Prostate gland (tissue), 2 donors: ENCODE results near the gene TMEM165. TPM values are rescaled to one million over a fixed set of nuclear protein-coding genes. Genes with fewer than 3 reads are reported as not detected.
"Not testable (repeated sequence)": the region's sequence is repeated elsewhere in the genome, so short reads cannot be mapped to it uniquely, and the experiment has no call there.

Experiments
- DNase-seq: peaks from one replicate; pipeline ENCODE4 v3.0.0-alpha.2; 2019; ENCODE audit warnings: low spot score
- H3K27ac ChIP-seq, 2 donors: fragments of 200-600 bp; sonication (generic); 2 replicates each; pipeline ENCODE4 v1.5.1; 2017 to 2019
- H3K27me3 ChIP-seq: fragments of 200-600 bp; sonication (generic); replicated peaks from 2 replicates; pipeline ENCODE4 v1.5.1; 2019; ENCODE audit not compliant: insufficient read depth
- H3K36me3 ChIP-seq, 2 donors: fragments of 200-600 bp; sonication (generic); 1 replicate in 1 of 2; 2 replicates in 1 of 2; pipeline versions ENCODE4 v1.5.1 to v1.8.1; 2017 to 2019
- H3K4me1 ChIP-seq: fragments of 200-600 bp; sonication (generic); replicated peaks from 2 replicates; pipeline ENCODE4 v1.5.1; 2019
- H3K4me3 ChIP-seq, 2 donors: fragments of 200-600 bp; sonication (generic); 2 replicates each; pipeline ENCODE4 v1.5.1; 2017 to 2019
- H3K9me3 ChIP-seq: fragments of 200-600 bp; sonication (generic); 2 replicates; pipeline ENCODE4 v1.5.1; 2017
- POLR2A ChIP-seq: fragments of 450-650 bp; IDR thresholded peaks from one replicate; pipeline ENCODE4 v1.6.1; 2016; ENCODE audit warnings: antibody characterized with exemption, mild to moderate bottlenecking
- POLR2AphosphoS5 ChIP-seq: sonication (generic); formaldehyde crosslinking; IDR thresholded peaks from one replicate; pipeline ENCODE4 v1.6.1; 2017; ENCODE audit warnings: antibody characterized with exemption
- WGBS: methylation state at CpG from one replicate; pipeline ENCODE4 v1.1.5; 2018; 5-methylcytosine and 5-hydroxymethylcytosine counted together
- intact Hi-C: fragments of 100-400 bp; cut with DNase I; formaldehyde crosslinking; loops from one replicate; pipeline ENCODE4 v1.14.2; 2022
- total RNA-seq, 2 donors: library from RNA; depleted of rRNA; stranded (reverse); fragments of >200 nt; gene quantifications; one replicate each; pipeline ENCODE4 v1.1.0, GENCODE V29; 2016
- TF ChIP-seq, protein P1 (sequence below), 4 experiments: fragments of 200-600 bp in 2 of 4; fragments of 450-650 bp in 2 of 4; sonication (generic) in 2 of 4; IDR thresholded peaks; 1 replicate in 3 of 4; 2 replicates in 1 of 4; pipeline ENCODE4 v1.5.1; 2016 to 2019; ENCODE audit warnings: antibody characterized with exemption in 4 of 4, mild to moderate bottlenecking in 2 of 4, moderate library complexity in 2 of 4

TMEM165 gene
- total RNA-seq, 2 donors from 2014 or later: 117 to 183 TPM

DNA sequence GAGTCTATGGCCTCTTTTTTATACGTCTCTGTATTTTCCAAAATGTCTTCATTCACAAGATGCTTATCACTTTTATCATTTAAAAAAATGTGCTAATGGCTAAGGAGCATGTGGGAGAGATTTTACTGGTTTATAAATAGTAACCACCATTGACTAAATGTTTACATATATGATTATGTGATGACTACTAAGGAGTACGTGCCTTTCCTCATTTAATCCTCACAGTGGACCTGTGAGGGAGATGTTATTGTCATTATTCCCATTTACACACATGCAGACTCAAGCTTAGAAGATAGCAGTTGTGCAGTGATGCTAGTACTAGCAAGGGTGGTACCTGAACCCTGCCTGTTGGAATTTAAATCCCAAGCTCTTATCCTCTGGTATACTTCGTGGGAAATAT, 47.3 kb upstream of the TMEM165 start:
- no peak for DNase-seq
- Histone ChIP-seq H3K27ac (no peak overlapping the region), H3K9me3 (no peaks in the 10 kb centered on the region), H3K27me3 (no peaks in the 10 kb centered on the region), H3K4me3 (no peak overlapping the region), H3K36me3 (no peaks in the 10 kb centered on the region), H3K4me1 (peaks cover 5% of the 10 kb centered on the region)
- TF ChIP-seq, protein P1, sequence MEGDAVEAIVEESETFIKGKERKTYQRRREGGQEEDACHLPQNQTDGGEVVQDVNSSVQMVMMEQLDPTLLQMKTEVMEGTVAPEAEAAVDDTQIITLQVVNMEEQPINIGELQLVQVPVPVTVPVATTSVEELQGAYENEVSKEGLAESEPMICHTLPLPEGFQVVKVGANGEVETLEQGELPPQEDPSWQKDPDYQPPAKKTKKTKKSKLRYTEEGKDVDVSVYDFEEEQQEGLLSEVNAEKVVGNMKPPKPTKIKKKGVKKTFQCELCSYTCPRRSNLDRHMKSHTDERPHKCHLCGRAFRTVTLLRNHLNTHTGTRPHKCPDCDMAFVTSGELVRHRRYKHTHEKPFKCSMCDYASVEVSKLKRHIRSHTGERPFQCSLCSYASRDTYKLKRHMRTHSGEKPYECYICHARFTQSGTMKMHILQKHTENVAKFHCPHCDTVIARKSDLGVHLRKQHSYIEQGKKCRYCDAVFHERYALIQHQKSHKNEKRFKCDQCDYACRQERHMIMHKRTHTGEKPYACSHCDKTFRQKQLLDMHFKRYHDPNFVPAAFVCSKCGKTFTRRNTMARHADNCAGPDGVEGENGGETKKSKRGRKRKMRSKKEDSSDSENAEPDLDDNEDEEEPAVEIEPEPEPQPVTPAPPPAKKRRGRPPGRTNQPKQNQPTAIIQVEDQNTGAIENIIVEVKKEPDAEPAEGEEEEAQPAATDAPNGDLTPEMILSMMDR (IDR thresholded peaks at IDR 0.05): no peak
- WGBS: 38% methylated on average over 3 of the region's 3 CpGs
- intact Hi-C loops: loop anchor here (10.0 kb wide), 2 partner anchors 96 to 506 kb away; partner anchors contain the start of gene EXOC1

DNA sequence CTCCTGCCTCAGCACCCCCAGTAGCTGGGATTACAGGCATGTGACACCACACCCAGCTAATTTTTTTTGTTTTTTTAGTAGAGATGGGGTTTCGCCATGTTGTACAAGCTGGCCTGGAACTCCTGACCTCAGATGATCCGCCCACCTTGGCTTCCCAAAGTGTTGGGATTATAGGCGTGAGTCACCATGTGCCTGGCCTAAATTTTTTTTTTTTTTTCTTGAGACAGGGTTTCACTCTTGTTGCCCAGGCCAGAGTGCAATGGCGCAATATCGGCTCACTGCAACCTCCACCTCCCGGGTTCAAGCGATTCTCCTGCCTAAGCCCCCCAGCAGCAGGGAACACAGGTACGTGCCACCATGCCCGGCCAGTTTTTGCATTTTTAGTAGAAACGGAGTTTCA, 44.9 kb upstream of the TMEM165 start:
- H3K4me1 ChIP-seq, H3K9me3 ChIP-seq, H3K27ac ChIP-seq, H3K4me3 ChIP-seq, H3K36me3 ChIP-seq, H3K27me3 ChIP-seq, intact Hi-C loops, DNase-seq: not testable (repeated sequence)
- 96% methylated on average over 10 of the region's 10 CpGs for WGBS

DNA sequence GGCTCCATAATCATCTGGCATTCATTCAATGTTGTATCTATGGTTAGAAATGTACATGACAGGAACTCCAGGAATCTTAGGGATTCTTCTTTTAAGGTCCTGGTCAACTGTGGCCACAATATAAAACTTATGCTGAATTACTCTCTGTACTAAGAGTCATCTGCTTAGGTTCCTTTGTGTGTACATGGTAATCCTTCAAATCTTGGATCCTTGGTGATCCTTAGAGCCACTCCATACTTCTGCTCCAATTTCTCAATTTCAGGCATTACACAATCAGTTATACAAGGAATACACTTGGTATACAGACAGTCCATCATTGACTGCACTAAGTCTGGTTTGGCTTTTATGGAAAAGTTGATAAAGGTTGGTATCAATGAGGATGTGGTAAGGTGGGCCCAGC, 43.9 kb upstream of the TMEM165 start:
- H3K4me1 ChIP-seq: peaks cover 5% of the 10 kb centered on the region
- no peak overlapping the region for H3K4me3 ChIP-seq
- no peaks in the 10 kb centered on the region for H3K27me3 ChIP-seq
- no peak for DNase-seq
- intact Hi-C loops: no loop called here
- no peaks in the 10 kb centered on the region for H3K9me3 ChIP-seq
- H3K36me3 ChIP-seq: no peaks in the 10 kb centered on the region
- H3K27ac ChIP-seq: no peak overlapping the region
- no peak for TF ChIP-seq POLR2AphosphoS5
- TF ChIP-seq POLR2A: no peak
- TF ChIP-seq, protein P1 (IDR thresholded peaks at IDR 0.05): no peak

DNA sequence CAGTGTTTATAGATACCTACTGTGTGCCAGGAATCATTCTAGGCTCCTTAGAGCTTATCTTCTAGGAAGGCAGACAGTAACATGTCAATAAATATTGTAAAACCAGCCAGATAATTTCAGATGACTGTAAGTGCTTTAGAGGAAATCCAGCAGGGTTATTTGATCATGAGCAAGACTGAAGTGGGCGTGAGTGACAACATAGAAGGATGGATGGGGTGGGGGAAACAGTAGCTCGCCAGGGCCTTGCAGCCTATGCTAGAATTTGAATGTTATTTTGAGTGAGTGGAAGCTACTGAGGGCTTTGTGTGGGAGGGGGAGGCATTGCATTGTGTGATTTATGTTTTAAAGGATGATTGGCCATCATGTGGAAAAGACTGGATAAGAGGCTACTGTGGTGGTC, 43.0 kb upstream of the TMEM165 start:
- TF ChIP-seq POLR2AphosphoS5: no peak
- no peak for TF ChIP-seq POLR2A
- TF ChIP-seq, protein P1 (IDR thresholded peaks at IDR 0.05): no peak
- Histone ChIP-seq H3K27ac (no peak overlapping the region), H3K4me3 (no peak overlapping the region), H3K36me3 (no peaks in the 10 kb centered on the region), H3K4me1 (peaks cover 5% of the 10 kb centered on the region), H3K9me3 (no peaks in the 10 kb centered on the region), H3K27me3 (no peaks in the 10 kb centered on the region)
- intact Hi-C loops: no loop called here
- DNase-seq: no peak
- WGBS: 94% methylated on average over 2 of the region's 2 CpGs

DNA sequence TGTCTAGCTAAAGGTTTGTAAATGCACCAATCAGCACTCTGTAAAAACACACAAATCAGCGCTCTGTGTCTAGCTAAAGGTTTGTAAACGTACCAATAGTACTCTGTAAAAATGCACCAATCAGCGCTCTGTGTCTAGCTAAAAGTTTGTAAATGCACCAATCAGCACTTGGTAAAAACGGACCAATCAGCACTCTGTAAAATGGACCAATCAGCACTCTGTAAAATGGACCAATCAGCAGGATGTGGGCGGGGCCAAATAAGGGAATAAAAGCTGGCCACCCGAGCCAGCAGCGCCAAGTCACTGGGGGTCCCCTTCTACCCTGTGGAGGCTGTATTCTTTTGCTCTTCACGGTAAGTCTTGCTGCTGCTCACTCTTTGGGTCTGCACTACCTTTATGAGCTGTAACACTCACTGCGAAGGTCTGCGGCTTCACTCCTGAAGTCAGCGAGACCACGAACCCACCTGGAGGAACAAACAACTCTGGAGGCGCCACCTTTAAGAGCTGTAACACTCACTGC, 42.5 kb upstream of the TMEM165 start:
- 95% methylated on average over 13 of the region's 13 CpGs for WGBS
- H3K27ac ChIP-seq, DNase-seq, H3K4me1 ChIP-seq, intact Hi-C loops, H3K4me3 ChIP-seq, H3K9me3 ChIP-seq, H3K36me3 ChIP-seq, H3K27me3 ChIP-seq: not testable (repeated sequence)

DNA sequence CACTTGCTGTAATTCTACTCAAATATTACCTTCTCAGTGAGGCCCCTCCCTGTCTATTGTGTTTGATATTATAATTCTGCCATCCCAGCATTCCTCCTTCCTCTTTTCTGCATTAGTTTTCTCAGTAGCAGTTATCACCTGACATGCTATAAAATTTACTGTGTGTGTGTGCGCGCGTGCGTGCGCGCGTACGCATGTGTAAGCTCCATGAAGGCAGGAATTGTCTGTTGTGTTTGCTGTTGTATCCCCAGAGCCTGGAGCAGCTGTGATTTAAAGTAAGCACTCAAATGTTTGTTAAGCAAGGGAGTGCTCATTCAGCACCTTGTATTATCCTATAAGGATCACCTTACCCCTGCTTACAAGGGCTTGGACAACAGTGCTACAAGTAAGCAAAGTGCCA, 41.1 kb upstream of the TMEM165 start:
- WGBS: 93% methylated on average over 8 of the region's 8 CpGs
- Histone ChIP-seq H3K4me1 (no peaks in the 10 kb centered on the region), H3K27ac (no peak overlapping the region), H3K9me3 (no peaks in the 10 kb centered on the region), H3K36me3 (no peaks in the 10 kb centered on the region), H3K4me3 (no peak overlapping the region), H3K27me3 (no peaks in the 10 kb centered on the region)
- TF ChIP-seq POLR2A: no peak
- TF ChIP-seq POLR2AphosphoS5: no peak
- TF ChIP-seq, protein P1 (IDR thresholded peaks at IDR 0.05): no peak
- intact Hi-C loops: no loop called here
- no peak for DNase-seq
